Germinal center (tissue), 1 donor: ENCODE data around the gene LIPK.

Experiments
- DNase-seq: peaks from one replicate; pipeline ENCODE4 v3.0.0; 2012; ENCODE audit warnings: mixed read lengths, low spot score

Gene LIPK

DNA sequence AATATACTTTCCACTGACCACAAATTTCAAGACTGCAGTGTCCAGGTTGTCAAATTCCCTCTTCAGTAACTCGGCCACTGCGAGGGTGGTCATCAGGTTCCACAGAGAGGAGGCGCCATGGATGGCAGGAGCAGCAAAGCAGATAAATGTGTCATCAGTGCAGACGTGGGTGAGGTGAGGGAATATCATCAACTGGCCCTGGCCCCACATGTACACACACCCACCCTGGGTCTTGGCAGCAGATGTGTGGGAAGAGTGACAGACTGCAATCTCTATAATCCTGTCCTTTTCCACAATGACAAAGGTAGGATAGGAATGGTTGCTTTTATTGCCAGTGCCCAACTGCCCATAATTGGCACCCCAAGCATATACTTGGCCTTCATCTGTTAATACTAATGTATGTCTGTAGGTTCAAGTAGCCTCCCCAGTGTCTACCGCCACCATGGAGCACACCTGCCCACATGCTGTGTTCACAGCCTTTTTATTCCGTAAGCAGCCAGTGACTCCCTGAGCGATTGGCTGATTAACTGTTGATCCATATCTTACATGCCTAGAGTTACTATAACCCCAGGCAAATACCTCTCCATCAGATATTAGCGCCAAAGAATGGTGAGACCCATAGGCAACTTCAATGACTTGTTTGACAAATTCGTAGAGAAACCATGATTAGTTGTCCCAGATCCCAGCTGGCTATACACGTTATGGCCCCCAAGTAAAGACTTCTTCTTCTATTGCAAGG is 80.2 kb downstream of the LIPK start:
- no peak for DNase-seq

DNA sequence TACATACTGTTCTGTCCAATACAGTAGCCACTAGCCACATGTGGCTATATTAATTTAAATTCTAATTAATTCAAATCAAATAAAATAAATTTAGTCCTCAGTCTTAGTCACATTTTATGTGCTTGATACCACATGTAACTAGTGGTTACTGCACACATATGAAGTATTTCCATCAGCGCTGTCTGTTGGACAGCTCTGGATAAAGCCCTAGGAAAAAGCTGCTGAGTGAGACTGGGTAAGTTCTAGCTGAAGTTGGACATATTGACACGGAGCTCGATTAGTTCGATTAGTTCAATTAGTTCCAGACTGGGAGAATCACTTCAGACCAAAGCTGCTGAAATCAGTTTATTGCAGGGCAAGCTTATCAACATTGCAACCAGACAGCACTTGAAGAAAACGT is 81.4 kb downstream of the LIPK start:
- no peak for DNase-seq

DNA sequence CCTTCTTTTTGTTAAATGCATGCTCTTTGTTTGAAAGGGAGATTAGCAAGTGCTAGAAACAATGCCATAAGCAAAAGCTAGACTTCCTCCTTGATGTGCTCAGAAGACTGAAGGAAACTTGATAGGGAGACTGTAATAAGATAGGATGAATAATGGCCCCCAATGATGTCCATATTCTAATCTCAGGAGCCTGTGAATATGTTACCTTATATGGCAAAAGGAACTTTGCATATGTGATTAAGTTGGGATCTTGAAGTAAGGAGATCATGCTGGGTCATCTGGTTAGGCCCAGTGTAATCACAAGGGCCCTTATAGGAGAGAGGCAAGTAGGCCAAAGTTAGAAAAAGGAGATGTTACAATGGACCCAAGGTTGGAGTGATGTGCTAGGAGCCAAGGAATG is 82.9 kb downstream of the LIPK start:
- DNase-seq = no peak

DNA sequence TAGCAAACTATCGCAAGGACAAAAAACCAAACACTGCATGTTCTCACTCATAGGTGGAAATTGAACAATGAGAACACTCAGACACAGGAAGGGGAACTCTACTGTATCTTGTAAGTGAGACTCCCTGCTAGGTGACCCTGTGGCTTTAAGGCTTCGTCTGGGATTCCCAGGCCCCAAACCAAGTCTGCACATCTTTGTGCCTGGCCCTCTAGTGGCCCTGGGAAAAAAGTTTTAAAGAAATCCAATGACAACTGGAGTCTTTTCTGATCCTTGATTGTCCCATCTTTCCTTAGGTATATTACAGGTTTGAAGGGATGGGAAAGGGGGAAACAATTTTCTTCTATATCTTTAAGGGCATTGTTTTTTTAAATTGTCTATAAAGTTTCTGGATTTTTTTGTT is 85.9 kb downstream of the LIPK start:
- DNase-seq = no peak

DNA sequence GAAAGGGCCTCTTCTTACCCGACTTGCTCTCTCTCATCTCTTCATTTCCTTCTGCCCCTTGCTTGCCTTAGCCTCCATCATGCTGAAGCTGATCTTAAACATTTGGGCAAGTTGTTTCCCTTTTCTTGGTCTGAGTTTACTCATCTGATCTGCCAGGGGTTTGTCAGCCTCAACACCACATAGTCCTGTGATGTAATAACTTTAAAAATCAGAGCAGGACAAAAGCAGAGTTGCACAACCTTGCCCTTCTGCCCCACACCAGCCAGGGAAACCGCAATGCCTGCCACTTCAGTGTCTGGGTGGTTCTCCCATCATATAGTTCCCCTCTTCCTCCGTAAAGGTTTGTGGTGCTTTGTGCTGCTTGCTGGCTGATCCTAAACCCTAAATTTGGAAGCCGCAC is 86.6 kb downstream of the LIPK start:
- no peak for DNase-seq

DNA sequence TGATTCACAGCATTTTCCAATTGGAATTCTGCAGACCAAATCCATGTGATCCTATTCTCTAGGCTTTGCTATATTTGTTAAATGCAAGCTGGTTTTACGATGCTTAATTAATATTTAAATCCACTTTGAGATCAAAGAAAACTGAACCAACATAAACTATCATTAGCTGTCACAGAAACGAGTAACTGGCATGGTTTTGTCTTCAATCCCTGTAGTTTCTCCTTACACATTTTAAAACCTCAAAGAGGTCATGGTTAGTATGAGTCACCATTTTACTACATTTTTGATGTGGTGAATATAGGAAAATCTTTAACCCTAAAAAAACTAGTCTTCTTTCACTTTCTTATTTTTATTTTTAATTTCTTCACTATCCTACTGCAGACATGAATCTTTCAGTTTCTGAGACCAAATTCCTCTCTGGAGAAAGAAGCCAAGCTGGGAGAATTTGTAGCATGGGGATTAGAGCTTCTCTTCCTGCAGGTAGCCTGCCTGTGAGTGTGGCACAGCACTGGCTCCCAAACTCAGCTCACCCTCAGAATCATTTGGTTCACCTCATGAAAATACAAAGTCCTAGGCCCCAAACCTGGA is 87.8 kb downstream of the LIPK start:
- DNase-seq = no peak

DNA sequence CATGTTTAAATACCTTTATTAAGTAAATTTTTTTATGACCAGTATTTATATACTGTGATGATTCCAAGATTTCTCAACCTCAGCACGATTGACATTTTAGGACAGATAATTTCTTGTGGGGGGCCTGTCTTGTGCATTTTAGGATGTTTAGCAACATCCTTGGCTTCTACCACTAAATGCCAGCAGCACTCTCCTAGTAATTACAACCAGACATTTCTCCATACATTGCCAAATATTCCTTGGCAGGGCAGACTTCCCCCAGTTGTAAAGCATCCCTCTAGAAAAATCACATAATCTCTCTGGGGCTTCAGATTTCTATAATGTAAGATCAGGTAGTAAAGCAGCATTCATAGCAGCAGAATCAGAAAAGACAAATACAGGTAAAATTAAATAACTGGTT is 88.7 kb downstream of the LIPK start:
- DNase-seq = no peak

DNA sequence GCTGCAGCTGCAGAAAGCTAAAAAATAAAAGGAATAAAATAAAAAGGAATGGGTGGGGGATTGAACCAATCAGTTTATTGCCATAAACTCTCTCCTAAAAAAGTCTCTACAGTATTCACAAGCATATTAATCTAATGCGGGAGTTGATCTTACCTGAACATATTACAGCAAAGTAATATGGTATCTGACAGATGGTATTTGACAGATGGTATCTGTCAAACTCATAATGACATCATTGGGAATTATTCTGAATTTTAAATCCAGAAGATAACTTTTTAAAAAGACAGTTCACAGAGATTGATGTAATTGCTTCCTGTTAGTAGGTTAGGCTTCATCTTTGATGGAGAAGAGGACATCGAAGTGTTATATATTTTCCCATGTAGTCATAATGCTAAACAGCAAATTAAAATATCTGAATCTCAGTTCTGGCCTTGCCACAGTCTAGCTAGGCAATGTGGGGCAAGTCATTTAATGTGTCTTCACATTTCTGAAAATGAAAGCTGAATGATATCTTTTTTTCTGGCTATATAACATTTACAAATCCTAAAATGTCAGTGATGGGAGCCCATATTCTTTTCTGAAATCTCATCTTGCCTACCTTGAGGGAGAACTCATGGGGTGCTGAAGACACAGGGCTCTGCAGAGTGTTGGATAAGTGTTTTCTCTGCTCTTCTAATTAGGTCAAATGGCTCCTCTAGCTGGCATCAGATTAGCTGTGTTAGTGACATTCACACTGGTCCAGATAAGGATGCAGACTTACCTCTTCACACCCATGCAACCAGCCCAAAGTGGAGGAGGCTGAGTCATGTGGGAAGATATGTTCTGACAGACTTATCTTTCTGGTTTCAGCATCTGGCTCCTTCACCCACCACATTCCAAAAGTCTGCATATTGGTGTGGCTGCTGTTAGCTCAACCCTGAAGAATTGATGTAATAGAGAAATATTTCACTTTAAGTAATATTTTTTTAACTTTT is 94.4 kb downstream of the LIPK start:
- DNase-seq = no peak
